HG03442 (cell line): Measurements from ENCODE around the gene CUX1.

Experiments used
- ATAC-seq: cut with Tn5 transposase; IDR thresholded peaks from one replicate; pipeline ENCODE4 v1.9.1; 2021; ENCODE audit warnings: mild to moderate bottlenecking, moderate library complexity; ENCODE audit not compliant: unreplicated experiment

CUX1 gene

GRCh38 chr7:102196028-102196427, 378.6 kb downstream of the CUX1 start:
- ATAC-seq = no peak

DNA sequence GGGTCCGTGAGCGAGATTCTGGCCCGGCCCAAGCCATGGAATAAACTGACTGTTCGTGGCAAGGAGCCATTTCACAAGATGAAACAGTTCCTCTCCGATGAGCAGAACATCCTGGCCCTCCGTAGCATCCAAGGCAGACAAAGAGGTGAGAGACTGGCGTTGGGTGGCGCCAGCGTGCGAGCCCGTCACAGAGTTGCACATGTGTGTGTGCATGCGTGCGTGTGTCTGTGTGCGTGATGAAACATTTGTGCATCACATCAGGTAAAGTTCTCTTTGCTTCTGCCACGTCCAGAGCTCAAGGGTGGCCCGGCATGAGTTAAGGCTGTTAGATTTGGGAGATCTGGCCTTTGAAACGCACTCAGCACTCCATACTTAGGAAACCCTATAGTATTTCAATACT, 379.7 kb downstream of the CUX1 start:
- no peak for ATAC-seq

GRCh38 chr7:102197599-102197998, 380.2 kb downstream of the CUX1 start:
- no peak for ATAC-seq

GRCh38 chr7:102198417-102198956, 381.1 kb downstream of the CUX1 start:
- no peak for ATAC-seq

GRCh38 chr7:102201576-102201975, 384.1 kb downstream of the CUX1 start:
- ATAC-seq = no peak

DNA sequence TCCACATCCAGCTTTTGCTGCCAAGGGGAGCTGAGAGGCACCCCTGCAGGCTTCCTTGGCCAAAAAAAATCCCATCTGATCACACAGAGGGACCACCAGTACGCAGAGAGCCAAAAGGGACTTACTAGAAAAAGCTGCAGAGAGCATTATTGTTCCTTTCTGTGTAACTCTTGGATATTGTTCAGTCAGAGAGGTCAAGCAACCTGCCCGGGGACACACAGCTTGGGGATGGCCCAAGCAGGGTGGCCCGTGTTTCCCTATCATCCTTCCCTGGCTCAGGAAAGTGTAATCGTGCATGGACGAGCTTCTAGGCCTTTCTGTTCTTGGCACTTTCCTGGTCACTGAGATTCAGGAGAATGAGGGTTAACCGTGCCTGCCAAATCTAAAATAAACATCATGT, 385.1 kb downstream of the CUX1 start:
- ATAC-seq = no peak

- ATAC-seq = no peak
Measured at GRCh38 chr7:102203218-102203617, 385.8 kb downstream of the CUX1 start.

DNA sequence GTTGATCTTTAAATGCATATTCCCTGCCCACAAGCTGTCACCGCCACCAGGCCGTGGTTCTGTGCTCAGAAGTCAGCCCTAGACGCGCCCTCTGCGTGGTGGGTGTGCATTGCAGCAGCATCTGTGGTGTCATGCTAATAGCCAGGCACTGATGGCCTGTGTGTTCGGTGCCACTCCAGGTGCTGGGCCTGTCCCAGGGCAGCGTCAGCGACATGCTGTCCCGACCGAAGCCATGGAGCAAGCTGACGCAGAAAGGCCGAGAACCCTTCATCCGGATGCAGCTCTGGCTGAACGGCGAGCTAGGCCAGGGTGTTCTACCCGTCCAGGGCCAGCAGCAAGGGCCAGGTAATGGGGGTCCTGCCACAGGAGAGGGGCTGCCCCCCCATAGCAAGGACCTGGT, 386.8 kb downstream of the CUX1 start:
- ATAC-seq = no peak

- ATAC-seq = no peak
Measured at GRCh38 chr7:102205915-102206314, 388.5 kb downstream of the CUX1 start.

DNA sequence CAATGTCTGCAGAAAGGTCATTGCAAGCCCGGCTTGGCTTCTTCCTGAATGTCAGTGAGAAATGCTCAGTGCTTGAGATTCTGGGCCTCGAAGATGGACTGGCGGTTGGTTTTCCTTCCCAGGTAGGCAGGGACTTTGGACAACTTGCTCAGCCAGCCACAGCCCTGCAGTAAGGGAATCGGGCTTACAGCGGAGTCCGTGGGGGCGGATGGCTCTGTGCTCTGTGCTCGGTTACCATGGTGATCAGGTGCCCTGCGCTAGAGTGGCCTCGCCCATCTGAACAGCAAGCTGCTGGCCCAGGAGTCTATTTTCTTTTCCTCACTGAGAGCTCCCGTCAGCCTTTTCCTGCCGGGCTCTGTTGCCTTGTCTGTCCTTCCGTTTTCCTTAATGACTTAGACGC, 391.4 kb downstream of the CUX1 start:
- ATAC-seq = no peak

DNA sequence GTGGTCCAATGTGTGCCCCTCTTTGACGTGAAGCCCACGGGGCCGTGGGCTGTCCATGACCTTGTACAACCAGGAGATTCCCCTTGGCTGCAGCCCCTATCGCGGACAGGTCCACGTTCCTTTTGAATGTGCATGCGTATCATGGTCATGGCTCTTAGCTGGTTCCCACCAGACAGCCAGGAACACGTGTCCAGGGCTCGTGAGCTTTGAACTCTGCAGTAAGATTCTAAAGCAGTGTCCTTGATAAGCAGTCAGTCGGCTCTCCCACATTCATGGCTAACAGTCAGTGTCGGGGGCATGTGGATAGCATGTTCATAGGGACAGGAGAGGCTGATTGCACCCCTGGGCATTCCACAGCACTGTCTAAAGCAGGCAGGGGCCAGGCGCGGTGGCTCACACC, 393.4 kb downstream of the CUX1 start:
- no peak for ATAC-seq

- peak; percentile 85 for ATAC-seq
Measured at GRCh38 chr7:102211590-102212550, 394.4 kb downstream of the CUX1 start.

DNA sequence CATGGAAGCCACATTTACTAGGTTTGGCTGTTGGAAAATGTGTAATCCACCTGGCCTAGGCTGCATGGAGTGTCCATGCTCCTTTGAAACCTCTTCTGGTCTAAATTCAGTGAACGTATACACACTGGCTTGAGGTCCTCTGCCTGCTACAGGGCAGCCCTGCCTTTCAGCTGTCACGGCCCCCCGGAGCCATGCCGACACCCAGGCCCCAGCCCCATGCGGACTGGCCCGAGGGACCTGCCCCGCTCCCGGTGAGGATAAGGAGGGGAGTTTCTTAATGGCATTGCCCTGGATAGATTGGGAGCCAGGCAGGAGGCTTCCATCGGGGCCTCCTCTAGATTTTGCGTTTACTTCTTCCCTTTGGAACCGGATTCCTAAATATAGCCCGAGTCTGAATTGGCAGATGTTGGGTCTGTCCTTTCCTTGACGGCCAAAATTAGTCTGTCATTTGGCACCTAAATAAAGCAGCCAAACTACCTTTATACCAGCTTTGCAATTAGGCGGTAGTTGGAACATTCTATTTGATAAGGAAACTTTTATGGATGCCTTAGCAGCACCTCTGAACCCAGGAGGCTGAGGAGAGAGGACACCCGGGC, 397.1 kb downstream of the CUX1 start:
- ATAC-seq = no peak

DNA sequence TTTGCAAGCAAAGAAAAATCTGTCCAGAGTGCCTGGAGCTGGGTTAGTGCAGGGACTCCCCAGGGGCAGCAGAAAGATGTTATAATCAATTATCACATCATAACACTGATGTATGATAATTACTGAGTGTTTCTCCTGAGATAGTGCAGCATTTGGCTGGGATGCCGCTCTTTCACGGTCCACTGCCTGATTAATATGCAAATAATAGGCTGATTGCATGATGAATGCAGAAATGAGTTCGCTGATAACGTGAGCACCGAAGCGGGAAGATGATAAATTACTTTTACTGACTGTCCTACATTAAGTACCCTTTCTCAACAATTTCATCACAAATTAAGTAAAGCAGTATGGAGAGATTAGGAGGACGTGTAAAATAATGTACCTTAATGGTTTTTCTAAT, 397.8 kb downstream of the CUX1 start:
- ATAC-seq = no peak

DNA sequence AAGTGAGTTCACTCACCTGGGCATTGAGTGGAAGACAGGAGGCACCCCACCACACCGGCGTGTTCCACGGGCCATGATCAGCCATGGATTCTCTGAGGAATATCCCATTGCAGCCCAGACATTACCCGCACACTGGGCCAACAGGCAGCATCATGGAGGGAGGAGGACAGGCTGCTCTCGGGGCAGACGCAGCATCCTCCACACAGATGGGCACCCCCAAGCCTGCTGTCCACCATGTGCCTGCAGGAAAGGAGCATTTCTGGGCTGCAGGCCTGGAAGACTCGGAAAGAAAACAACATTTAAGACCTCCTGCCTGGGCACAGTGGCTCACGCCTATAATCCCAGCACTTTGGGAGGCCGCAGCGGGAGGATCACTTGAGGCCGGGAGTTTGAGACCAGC, 398.3 kb downstream of the CUX1 start:
- no peak for ATAC-seq

DNA sequence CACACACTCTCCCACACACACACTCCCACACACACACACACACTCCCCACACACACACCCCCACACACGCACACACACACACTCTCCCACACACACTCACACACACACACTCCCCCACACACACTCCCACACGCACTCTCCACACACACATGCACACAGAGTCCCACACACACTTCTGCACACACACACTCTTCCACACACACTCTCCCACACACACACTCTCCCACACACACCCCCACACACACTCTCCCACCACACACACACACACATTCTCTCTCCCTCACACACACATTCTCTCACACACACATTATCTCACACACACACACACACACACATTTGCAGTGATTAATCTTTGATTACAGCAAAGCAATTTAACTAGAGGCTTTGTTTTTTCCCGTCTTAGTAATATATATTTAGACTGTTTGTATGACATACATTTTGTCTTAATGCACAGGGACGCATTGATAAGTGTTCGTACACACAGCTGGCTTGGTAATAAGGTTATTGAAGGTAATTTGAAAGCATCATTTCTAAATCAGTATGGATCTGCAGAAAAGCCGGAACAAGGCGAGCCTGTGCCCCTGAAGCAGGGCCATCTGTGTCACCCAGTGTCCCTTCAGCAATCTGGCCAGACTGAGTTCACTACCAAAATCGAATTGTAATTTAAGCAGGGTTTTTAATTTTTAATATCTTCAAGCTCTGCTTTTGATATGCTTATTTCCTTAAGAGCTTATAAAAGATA, 399.3 kb downstream of the CUX1 start:
- ATAC-seq = no peak

- no peak for ATAC-seq
Measured at GRCh38 chr7:102220229-102220850, 402.9 kb downstream of the CUX1 start.

DNA sequence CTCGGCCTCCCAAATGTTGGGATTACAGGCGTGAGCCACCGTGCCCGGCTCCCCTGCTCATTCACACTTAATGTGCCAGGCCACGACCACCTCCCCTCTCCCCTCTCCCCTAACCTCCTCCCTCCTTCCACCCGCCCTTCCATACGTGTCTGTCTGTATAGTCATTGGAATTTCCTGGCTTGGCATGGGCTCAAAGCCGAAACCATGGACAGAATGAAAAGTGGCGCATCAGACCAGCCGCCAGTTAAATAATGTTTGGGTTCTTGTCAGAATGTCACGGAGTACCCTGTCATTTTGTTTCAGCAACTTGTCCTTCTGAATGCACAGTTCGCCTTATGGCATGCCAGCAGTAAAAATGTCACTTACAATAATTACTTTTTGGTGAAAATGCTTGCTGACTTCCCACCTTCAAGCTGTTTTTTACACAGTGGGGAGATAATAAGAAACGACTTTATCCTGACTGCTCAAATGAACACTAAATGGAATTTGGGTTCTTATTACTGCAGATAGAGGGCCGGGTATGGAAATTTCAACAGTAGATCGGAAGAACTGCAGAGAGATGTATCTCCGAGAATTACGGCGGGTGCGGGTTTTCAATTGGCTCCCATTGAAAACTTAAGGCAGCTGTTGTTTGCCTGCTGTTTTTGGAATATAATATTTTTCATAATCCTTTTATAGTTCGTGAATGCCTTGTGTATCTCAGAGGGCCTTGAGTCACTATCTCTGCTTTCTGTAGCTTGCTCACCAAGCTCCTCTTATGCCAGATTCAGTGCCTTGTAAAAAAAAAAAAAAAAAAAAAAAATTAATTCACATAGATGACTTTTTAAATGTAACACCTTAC, 403.8 kb downstream of the CUX1 start:
- ATAC-seq = no peak

GRCh38 chr7:102221961-102222360, 404.5 kb downstream of the CUX1 start:
- no peak for ATAC-seq

DNA sequence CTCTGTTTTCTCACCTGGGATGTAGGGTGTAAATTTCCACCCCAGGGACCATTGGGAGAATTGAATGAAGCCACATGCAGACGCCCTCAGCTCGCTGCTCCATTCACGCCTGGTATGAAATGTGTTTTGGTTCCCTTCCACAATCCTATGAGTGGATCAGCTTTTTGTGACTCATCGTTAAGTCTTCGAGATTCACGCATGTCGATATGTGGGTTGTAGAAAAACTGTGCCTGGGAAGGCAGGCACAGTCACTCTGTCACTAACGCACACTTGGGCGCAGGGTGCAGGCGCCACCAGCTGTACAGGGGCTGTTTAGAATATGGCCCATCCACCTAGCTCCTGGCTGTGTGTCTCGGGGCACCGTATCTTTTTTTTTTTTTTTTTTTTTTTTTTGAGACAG, 405.0 kb downstream of the CUX1 start:
- no peak for ATAC-seq
